Tibial nerve (tissue), 4 donors: Measurements from ENCODE around the gene FAM187B. TPM values are rescaled to one million over a fixed set of nuclear protein-coding genes. Genes with fewer than 3 reads are reported as not detected.

Source experiments
- DNase-seq, 2 donors: peaks; one replicate each; pipeline ENCODE4 v3.0.0-alpha.2; 2019; ENCODE audit warnings: low spot score in 2 of 2
- H3K27ac ChIP-seq, 4 donors: fragments of 200-600 bp; sonication (generic) in 3 of 4; one replicate each; pipeline ENCODE4 v1.5.1; 2017 to 2019; ENCODE audit warnings: mild to moderate bottlenecking in 1 of 4
- H3K27me3 ChIP-seq, 2 donors: fragments of 200-600 bp; sonication (generic) in 1 of 2; one replicate each; pipeline versions ENCODE4 v1.5.1 to v1.6.0; 2017 to 2019
- H3K36me3 ChIP-seq, 3 donors: fragments of 200-600 bp; sonication (generic); one replicate each; pipeline ENCODE4 v1.5.1; 2018 to 2019
- H3K4me1 ChIP-seq, 4 donors: fragments of 200-600 bp; sonication (generic) in 3 of 4; one replicate each; pipeline ENCODE4 v1.5.1; 2017 to 2019
- H3K4me3 ChIP-seq, 4 donors: fragments of 200-600 bp; sonication (generic) in 3 of 4; one replicate each; pipeline ENCODE4 v1.5.1; 2017 to 2019; ENCODE audit warnings: mild to moderate bottlenecking in 1 of 4, moderate library complexity in 1 of 4
- H3K9me3 ChIP-seq, 4 donors: fragments of 200-600 bp; sonication (generic) in 3 of 4; one replicate each; pipeline ENCODE4 v1.5.1; 2017 to 2019
- EP300 ChIP-seq, 2 donors: sonication (generic); formaldehyde crosslinking; IDR thresholded peaks; one replicate each; pipeline ENCODE4 v1.6.1; 2017; ENCODE audit warnings: antibody characterized with exemption in 2 of 2, mild to moderate bottlenecking in 1 of 2
- POLR2A ChIP-seq, 2 donors: fragments of 450-650 bp; IDR thresholded peaks; one replicate each; pipeline ENCODE4 v1.6.1; 2017; ENCODE audit warnings: antibody characterized with exemption in 2 of 2, mild to moderate bottlenecking in 2 of 2, moderate library complexity in 2 of 2
- WGBS, 2 donors: methylation state at CpG; one replicate each; pipeline ENCODE4 v1.1.5; 2018; 5-methylcytosine and 5-hydroxymethylcytosine counted together
- total RNA-seq, 4 donors: library from RNA; depleted of rRNA; stranded (reverse); fragments of >200 nt; gene quantifications; one replicate each; pipeline ENCODE4 v1.1.0, GENCODE V29; 2016
- TF ChIP-seq, protein P1 (sequence below), 5 experiments: fragments of 200-600 bp in 3 of 5; fragments of 450-650 bp in 2 of 5; sonication (generic) in 3 of 5; IDR thresholded peaks; one replicate each; pipeline ENCODE4 v1.5.1; 2016 to 2019; ENCODE audit warnings: antibody characterized with exemption in 5 of 5, mild to moderate bottlenecking in 3 of 5, moderate library complexity in 2 of 5

FAM187B gene
- total RNA-seq, 4 donors from 2014 or later = not detected

DNA sequence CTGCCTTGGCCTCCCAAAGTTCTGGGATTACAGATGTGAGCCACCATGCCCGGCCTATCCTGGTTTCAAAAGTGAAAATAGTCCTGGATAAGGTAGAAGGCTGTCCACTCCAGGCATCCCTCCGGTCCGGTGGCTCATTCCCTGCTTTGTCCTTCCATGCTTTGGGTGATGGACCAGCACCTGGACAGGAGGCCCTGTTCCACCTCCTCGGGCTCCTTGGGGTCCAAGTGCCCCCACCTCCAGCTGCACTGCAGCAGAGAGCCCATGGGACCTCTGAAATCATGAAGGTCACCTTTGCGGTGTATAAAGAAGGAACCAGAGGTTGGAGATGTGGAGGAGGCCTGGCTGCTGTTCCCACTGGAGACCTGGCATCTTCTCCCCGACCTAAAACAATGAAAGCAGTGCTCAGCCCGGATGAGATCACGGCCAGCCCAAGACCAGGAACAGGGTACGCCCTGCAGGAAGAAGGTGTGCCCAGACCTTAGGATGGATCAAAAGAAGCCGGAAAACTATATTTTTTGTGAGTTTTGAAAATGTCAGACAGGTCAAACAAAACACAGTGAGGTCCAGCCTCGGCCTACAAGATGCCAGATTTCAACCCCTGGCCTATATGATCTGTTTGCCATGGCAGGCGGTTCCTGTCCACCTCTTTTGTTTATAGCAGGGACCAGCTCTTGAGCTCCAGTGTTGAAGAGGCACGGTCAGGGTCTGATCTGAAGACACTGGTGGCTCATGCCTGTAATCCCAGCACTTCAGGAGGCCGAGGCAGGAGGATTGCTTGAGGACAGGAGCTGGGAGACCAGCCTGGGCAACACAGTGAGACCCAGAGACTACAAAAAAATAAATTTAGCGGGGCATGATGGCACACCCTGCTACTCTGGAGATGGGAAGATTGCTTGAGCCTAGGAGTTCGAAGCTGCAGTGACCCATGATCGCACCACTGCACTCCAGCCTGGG is 26.1 kb upstream of the FAM187B start:
- 90 to 94% methylated on average over 14 to 17 of the region's 17 CpGs for WGBS, 2 donors
- Histone ChIP-seq H3K27me3 (peaks cover 0 to 46% of the 10 kb centered on the region in 2 donors), H3K9me3 (no peaks in the 10 kb centered on the region), H3K36me3 (no peaks in the 10 kb centered on the region), H3K27ac (no peak overlapping the region), H3K4me3 (no peak overlapping the region), H3K4me1 (peaks cover 0 to 2% (median 0%) of the 10 kb centered on the region in 4 donors)
- DNase-seq = no peak
- TF ChIP-seq POLR2A (IDR thresholded peaks at IDR 0.05) (no peak), EP300 (IDR thresholded peaks at IDR 0.05) (no peak)
- TF ChIP-seq, protein P1, sequence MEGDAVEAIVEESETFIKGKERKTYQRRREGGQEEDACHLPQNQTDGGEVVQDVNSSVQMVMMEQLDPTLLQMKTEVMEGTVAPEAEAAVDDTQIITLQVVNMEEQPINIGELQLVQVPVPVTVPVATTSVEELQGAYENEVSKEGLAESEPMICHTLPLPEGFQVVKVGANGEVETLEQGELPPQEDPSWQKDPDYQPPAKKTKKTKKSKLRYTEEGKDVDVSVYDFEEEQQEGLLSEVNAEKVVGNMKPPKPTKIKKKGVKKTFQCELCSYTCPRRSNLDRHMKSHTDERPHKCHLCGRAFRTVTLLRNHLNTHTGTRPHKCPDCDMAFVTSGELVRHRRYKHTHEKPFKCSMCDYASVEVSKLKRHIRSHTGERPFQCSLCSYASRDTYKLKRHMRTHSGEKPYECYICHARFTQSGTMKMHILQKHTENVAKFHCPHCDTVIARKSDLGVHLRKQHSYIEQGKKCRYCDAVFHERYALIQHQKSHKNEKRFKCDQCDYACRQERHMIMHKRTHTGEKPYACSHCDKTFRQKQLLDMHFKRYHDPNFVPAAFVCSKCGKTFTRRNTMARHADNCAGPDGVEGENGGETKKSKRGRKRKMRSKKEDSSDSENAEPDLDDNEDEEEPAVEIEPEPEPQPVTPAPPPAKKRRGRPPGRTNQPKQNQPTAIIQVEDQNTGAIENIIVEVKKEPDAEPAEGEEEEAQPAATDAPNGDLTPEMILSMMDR (IDR thresholded peaks at IDR 0.05) = no peak

GRCh38 chr19:35253316-35254286 is 25.1 kb upstream of the FAM187B start:
- Histone ChIP-seq H3K27ac (no peak overlapping the region), H3K27me3 (peaks cover 0 to 56% of the 10 kb centered on the region in 2 donors), H3K4me1 (peaks cover 0 to 12% (median 0%) of the 10 kb centered on the region in 4 donors), H3K36me3 (no peaks in the 10 kb centered on the region), H3K9me3 (no peaks in the 10 kb centered on the region), H3K4me3 (no peak overlapping the region)
- TF ChIP-seq, protein P1 (IDR thresholded peaks at IDR 0.05) = no peak
- TF ChIP-seq EP300 (IDR thresholded peaks at IDR 0.05) = no peak
- no peak for TF ChIP-seq POLR2A (IDR thresholded peaks at IDR 0.05)
- WGBS, 2 donors = 79 to 89% methylated on average over 7 to 8 of the region's 9 CpGs
- DNase-seq = no peak

GRCh38 chr19:35251456-35251855 is 22.9 kb upstream of the FAM187B start:
- Histone ChIP-seq H3K36me3 (no peaks in the 10 kb centered on the region), H3K4me3 (no peak overlapping the region), H3K4me1 (peaks cover 0 to 23% (median 0%) of the 10 kb centered on the region in 4 donors), H3K9me3 (peaks cover 0 to 3% (median 0%) of the 10 kb centered on the region in 4 donors), H3K27ac (no peak overlapping the region), H3K27me3 (peaks cover 0 to 61% of the 10 kb centered on the region in 2 donors)
- 73 to 90% methylated on average over 2 of the region's 2 CpGs for WGBS, 2 donors
- no peak for DNase-seq
- TF ChIP-seq EP300 (IDR thresholded peaks at IDR 0.05) = no peak
- TF ChIP-seq, protein P1 (IDR thresholded peaks at IDR 0.05) = no peak
- no peak for TF ChIP-seq POLR2A (IDR thresholded peaks at IDR 0.05)

DNA sequence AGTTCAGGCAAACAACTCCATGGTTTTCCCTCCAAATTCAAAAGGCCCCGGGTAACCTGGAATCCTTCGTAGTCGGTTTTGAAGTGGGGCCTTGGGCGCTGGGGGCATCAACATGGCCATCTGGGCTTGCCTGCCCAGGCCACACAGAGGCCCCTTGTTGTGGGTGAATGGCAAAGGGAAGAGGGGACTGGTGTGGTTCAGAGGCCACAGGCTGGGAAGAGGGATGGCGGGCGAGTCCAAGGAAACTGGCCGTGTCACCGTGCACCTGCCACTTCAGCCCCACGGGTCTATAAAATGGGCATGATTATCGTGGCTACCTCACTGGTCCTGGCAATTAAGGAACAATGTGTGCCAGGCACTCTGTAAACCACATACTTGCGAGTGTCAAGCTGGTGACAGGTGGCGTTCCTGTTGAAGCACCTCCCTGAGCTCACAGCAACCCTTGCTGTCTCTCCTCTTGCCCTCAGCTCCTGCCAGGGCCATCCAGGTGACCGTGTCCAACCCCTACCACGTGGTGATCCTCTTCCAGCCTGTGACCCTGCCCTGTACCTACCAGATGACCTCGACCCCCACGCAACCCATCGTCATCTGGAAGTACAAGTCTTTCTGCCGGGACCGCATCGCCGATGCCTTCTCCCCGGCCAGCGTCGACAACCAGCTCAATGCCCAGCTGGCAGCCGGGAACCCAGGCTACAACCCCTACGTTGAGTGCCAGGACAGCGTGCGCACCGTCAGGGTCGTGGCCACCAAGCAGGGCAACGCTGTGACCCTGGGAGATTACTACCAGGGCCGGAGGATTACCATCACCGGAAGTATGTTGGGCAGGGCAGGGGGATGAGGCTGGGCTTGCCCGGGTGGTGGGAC is 21.5 kb upstream of the FAM187B start:
- TF ChIP-seq, protein P1 (IDR thresholded peaks at IDR 0.05) = no peak
- no peak for TF ChIP-seq POLR2A (IDR thresholded peaks at IDR 0.05)
- no peak for TF ChIP-seq EP300 (IDR thresholded peaks at IDR 0.05)
- Histone ChIP-seq H3K36me3 (no peaks in the 10 kb centered on the region), H3K27me3 (peaks cover 0 to 51% of the 10 kb centered on the region in 2 donors), H3K27ac (peak overlapping the region in 1 of 4 donors; percentile 88), H3K4me1 (peaks cover 0 to 23% (median 0%) of the 10 kb centered on the region in 4 donors), H3K4me3 (peak overlapping the region in 2 of 4 donors; percentile 53 to 62), H3K9me3 (peaks cover 0 to 14% (median 0%) of the 10 kb centered on the region in 4 donors)
- WGBS, 2 donors = 77 to 84% methylated on average over 31 to 34 of the region's 34 CpGs
- no peak for DNase-seq
